Stimulated activated effector memory CD8-positive, alpha-beta T cell treated with anti-CD3 and anti-CD28 coated beads, Interleukin-12 subunit alpha, Interleukin-12 subunit beta, amount 100 ng/mL, for 72 hours (primary cell): Measurements from ENCODE around the gene KRTAP4-2.
"Not testable (repeated sequence)": the region's sequence is repeated elsewhere in the genome, so short reads cannot be mapped to it uniquely, and the experiment has no call there.

Source experiments
- ATAC-seq: fragments of 150-1000 bp; cut with Tn5 transposase; 2 replicates; pipeline ENCODE4 v1.10.0; 2021
- DNase-seq, 2 donors: peaks; one replicate each; pipeline ENCODE4 v3.0.0; 2021 to 2022; ENCODE audit warnings: low spot score in 2 of 2
- H3K27ac Mint-ChIP-seq: one replicate; pipeline ENCODE4 v1.8.0; 2022; ENCODE audit warnings: mild to moderate bottlenecking, mixed read lengths
- H3K36me3 Mint-ChIP-seq: one replicate; pipeline ENCODE4 v1.8.0; 2022; ENCODE audit warnings: mild to moderate bottlenecking, mixed read lengths
- H3K4me1 Mint-ChIP-seq: one replicate; pipeline ENCODE4 v1.8.0; 2022; ENCODE audit warnings: mixed read lengths
- H3K4me3 Mint-ChIP-seq: one replicate; pipeline ENCODE4 v1.8.0; 2022; ENCODE audit warnings: mild to moderate bottlenecking, mixed read lengths
- H3K9me3 Mint-ChIP-seq: one replicate; pipeline ENCODE4 v1.8.0; 2022; ENCODE audit warnings: mixed read lengths

Gene KRTAP4-2

DNA sequence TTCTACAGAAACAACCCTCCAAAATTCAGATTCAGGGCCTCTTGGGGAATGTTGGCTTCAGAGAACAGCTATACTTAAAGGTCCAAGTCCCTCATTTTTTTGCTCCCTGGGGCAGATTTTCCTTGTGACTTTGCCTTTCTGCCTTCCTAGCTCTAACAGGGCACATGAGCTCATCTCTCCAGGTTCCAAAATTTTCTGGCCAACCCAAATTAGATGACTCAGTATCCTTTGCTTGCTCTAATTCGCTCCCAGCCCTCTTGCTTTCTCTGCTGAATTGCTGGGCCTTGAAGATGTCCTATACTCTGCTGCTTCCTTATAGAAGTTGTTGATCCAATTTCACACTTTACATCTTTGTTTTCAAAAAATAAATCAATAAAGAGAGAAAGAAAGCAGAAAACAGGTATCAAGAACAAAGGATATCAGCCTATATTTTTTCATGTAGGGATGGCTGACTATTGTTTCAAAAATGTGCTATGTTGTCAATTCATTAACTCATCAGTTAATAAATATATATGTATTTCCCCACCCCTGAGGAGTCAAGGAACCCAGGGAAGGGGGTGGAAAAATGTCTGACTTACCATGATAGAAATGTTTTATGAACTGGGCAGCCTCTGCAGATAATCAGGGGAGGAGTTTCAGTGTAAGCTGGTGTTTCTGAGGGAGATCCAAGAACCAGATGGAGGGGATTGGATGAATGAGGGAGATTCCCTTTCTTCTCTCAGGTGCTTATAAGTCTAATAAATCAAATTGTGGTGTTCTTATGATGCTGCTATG lies 1.0 kb upstream of the KRTAP4-2 start:
- no peaks in the 10 kb centered on the region for H3K4me1 Mint-ChIP-seq
- no peak for ATAC-seq
- no peak overlapping the region for H3K4me3 Mint-ChIP-seq
- H3K27ac Mint-ChIP-seq, result no peak overlapping the region
- no peak for DNase-seq
- no peaks in the 10 kb centered on the region for H3K36me3 Mint-ChIP-seq
- H3K9me3 Mint-ChIP-seq, result no peaks in the 10 kb centered on the region

DNA sequence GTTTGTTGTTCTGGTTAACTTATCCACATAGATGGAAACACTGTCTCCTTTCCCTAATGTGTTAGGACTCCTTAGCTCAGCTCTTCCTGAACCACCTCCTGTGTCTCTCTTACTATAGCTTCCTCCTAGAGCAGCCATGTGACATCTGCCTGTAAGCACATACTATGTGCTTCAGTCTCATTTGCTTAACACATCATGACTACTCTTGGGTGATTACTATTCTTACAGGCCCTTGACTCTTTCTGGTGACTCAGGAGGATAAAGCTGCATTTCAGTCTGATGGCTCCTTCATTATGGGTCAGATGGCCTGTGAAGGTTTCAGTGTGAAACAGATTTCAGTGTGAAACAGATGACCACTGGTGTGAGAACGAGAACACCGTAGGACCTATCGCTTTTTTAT lies 320 bp upstream of the KRTAP4-2 start:
- Mint-ChIP-seq H3K36me3 (no peaks in the 10 kb centered on the region), H3K9me3 (no peaks in the 10 kb centered on the region), H3K4me1 (no peaks in the 10 kb centered on the region), H3K4me3 (no peak overlapping the region), H3K27ac (peak overlapping the region; percentile 7)
- peak; percentile 85 for ATAC-seq
- DNase-seq, result no peak

DNA sequence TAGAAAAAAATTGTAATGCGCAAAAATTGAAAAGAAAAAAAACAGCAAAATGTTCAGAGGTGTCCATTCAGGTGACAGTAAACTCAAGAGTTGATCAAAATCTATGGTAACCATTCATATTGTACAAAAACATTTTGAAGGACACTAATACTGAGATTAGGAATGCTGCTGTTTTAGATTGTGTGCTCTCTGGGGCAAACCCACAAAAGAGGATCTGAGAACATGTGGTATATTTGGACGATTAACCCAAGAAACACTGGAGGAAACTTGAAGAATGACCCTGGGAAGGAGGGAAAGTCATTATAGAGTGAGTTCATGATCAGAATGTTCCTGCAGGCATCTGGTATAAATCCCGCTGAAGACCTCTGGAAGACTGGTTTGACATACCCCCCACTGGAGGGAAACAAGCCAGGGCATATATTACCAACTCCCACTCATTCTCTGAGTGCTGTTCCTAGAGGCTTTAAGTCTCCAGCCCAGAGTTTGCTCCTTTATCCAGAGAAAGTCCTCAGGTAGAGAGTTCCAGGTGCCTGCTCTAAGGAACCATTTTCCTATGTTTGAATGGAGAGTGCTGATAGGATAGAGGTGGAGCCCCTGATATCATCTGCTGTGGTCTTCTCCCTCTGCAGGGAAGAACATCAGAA lies 1.2 kb downstream of the KRTAP4-2 start:
- no peaks in the 10 kb centered on the region for H3K9me3 Mint-ChIP-seq
- H3K27ac Mint-ChIP-seq, result no peak overlapping the region
- H3K4me1 Mint-ChIP-seq, result no peaks in the 10 kb centered on the region
- no peak for ATAC-seq
- H3K36me3 Mint-ChIP-seq, result no peaks in the 10 kb centered on the region
- H3K4me3 Mint-ChIP-seq, result no peak overlapping the region
- no peak for DNase-seq

DNA sequence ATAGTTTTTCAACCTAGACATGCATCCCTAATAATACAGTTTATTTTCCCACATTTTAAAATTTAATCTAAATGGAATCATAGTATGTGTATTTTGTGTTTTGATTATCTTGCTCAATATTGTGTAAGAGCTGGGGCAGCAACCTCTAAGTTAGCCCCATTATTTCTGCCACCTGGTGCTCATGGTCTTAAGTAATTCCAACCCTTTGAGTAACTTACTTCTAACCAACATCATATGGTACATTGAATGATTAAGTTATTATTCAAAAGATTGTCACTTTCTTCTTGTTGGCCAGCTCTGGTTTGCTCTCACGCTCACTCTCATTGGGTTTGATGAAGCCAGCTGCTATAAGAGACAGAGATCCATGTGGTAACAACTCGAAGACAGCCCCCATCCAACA lies 6.1 kb downstream of the KRTAP4-2 start:
- Mint-ChIP-seq H3K4me1 (no peaks in the 10 kb centered on the region), H3K4me3 (no peak overlapping the region), H3K36me3 (no peaks in the 10 kb centered on the region), H3K27ac (no peak overlapping the region), H3K9me3 (no peaks in the 10 kb centered on the region)
- ATAC-seq (no peak), DNase-seq (no peak)

DNA sequence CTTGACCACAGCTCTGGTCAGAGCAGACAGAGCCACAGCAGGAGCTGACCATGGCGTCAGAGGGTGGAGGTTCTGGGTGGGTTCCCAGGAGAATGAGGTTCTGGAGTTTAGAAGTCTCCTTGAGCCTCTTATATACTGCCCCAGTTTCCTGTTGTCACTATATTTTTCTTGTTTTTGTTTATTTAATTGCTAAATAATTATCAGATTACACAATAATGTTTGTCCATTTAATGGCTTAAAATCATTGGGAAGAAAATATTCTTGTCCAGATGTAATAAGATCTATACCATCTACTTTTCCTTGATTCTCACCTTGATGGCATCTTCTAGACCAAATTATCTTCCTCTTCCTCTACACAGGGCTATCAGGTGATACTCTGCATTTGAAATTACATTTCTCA lies 9.9 kb downstream of the KRTAP4-2 start, which contains the start of gene KRTAP4-3:
Gene KRTAP4-3 (minus strand): TSS at position 101 of the 400 bp plus-strand sequence. CDS start 49 bp downstream, at position 52.
- Mint-ChIP-seq H3K9me3 (no peaks in the 10 kb centered on the region), H3K4me1 (no peaks in the 10 kb centered on the region), H3K27ac (no peak within 1 kb of the TSS), H3K36me3 (no peaks in the 10 kb centered on the region), H3K4me3 (no peak within 1 kb of the TSS)
- ATAC-seq (no peak), DNase-seq (no peak)

DNA sequence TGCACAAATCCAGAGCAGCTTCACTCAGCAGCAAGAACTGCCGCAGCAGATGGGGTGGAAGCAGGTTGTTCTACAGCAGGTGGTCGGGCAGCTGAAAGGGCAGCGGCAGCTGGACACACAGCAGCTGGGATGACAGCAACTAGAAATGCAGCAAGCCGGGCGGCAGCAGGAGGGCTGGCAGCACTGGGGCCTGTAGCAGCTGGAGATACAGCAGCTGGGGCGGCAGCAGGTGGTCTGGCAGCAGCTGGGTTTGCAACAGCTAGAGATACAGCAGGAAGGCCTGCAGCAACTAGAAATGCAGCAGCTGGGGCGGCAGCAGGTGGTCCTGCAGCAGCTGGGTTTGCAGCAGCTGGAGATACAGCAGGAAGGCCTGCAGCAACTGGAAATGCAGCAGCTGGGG lies 10.5 kb downstream of the KRTAP4-2 start:
- no peak for ATAC-seq
- H3K9me3 Mint-ChIP-seq, result no peaks in the 10 kb centered on the region
- H3K27ac Mint-ChIP-seq, result no peak overlapping the region

DNA sequence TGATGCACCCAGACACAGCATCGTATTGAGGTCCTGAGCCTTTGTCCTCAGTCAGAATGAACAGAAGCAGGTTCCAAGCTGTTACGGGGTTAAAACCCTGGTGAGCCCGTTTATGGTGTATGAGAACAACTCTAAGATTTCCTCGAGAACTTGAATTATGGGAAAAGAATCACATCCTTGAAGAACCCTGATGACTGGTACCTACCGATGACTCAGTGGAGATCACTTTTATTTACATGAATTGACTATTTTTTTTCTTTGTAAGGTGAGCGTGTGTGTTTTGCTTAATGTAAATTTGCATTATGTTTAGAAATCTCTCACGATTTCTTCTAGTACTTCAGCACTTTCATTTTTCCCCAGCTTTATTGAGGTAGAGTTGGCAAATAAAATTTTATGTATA lies 14.2 kb downstream of the KRTAP4-2 start:
- ATAC-seq (no peak), DNase-seq (no peak)
- H3K4me3 Mint-ChIP-seq, result no peak overlapping the region
- no peaks in the 10 kb centered on the region for H3K4me1 Mint-ChIP-seq
- no peak overlapping the region for H3K27ac Mint-ChIP-seq
- no peaks in the 10 kb centered on the region for H3K36me3 Mint-ChIP-seq
- H3K9me3 Mint-ChIP-seq, result no peaks in the 10 kb centered on the region

More for the DNA sequence above, 10.5 kb downstream of the KRTAP4-2 start:
- no peak overlapping the region for H3K4me3 Mint-ChIP-seq
- H3K4me1 Mint-ChIP-seq, result no peaks in the 10 kb centered on the region
- H3K36me3 Mint-ChIP-seq, result no peaks in the 10 kb centered on the region
- no peak for DNase-seq

DNA sequence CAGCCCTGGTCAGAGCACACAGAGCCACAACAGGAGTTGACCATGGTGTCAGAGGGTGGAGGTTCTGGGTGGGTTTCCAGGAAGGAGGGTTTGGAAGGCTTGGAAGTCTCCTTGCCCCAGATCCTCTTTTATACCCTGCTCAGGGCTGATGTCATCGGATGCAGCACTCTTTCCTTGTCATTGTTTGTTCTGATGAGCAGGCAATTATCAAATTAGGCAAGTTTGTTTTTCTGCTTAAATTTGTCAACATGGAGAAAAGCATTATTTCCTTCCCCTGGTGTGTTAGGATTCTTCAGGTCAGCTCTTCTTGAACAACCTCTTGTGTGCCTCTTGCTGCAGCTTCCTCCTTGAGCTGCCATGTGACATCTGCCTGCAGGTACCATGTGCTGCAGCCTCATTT lies 17.4 kb downstream of the KRTAP4-2 start, which contains the start of gene KRTAP4-4:
Gene KRTAP4-4 (minus strand): TSS at position 101 of the 400 bp plus-strand sequence. CDS start 57 bp downstream, at position 44.
- H3K27ac Mint-ChIP-seq, result no peak within 1 kb of the TSS
- H3K4me1 Mint-ChIP-seq, result no peaks in the 10 kb centered on the region
- no peaks in the 10 kb centered on the region for H3K36me3 Mint-ChIP-seq
- H3K4me3 Mint-ChIP-seq, result no peak within 1 kb of the TSS
- H3K9me3 Mint-ChIP-seq, result no peaks in the 10 kb centered on the region
- ATAC-seq (no peak), DNase-seq (no peak)

DNA sequence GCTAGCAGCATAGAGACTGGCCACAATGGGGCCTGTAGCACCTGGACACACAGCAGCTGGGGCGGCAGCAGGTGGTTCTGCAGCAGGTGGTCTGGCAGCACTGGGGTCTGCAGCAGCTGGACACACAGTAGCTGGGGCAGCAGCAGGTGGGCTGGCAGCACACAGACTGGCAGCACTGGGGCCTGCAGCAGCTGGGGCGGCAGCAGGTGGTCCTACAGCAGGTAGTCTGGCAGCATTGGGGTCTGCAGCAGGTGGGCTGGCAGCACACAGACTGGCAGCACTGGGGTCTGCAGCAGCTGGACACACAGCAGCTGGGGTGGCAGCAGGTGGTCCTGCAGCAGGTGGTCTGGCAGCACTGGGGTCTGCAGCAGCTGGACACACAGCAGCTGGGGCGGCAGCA lies 17.8 kb downstream of the KRTAP4-2 start:
- not testable (repeated sequence) for H3K27ac Mint-ChIP-seq, H3K9me3 Mint-ChIP-seq, ATAC-seq, DNase-seq, H3K4me1 Mint-ChIP-seq, H3K4me3 Mint-ChIP-seq, H3K36me3 Mint-ChIP-seq

DNA sequence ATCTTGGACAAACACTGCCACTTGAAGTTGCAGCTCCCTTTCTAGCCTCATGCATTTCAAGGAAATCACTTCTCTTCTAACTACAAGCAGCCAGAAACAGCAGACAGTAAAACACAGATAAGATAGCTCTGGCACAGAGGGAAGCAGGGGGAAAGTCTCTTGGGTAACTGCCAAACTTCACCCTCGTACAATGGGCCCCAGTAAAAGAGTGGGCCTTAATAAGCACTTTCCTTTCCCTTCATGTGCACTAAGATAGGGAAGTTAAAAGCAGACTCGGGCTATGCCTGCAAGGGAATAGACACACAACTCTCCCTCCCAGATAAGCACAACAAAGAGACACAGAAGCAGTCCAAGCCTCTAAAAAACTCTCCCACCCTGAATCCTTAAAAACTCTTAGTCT lies 24.2 kb downstream of the KRTAP4-2 start:
- DNase-seq (no peak), ATAC-seq (no peak)
- H3K9me3 Mint-ChIP-seq, result no peaks in the 10 kb centered on the region
- no peak overlapping the region for H3K27ac Mint-ChIP-seq
- no peak overlapping the region for H3K4me3 Mint-ChIP-seq
- H3K4me1 Mint-ChIP-seq, result no peaks in the 10 kb centered on the region
- H3K36me3 Mint-ChIP-seq, result no peaks in the 10 kb centered on the region

DNA sequence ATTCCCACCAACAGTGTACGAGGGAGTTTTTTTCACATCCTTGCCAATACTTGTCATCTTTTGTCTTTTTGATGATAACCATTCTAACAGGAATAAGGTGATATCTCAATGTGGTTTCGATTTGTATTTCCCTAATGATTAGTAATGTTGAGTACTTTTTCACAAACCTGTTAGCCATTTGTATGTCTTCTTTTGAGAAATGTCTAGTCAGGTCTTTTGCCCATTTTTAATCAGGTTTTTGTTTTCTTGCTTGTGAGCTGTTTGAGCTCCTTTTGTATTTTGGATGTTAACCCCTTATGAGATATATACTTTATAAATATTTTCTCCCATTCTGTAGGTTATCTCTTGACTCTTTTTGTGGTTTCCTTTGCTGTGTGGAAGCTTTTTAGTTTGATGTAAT lies 26.5 kb downstream of the KRTAP4-2 start:
- no peaks in the 10 kb centered on the region for H3K9me3 Mint-ChIP-seq
- no peaks in the 10 kb centered on the region for H3K36me3 Mint-ChIP-seq
- H3K27ac Mint-ChIP-seq, result no peak overlapping the region
- no peak for ATAC-seq
- no peaks in the 10 kb centered on the region for H3K4me1 Mint-ChIP-seq
- H3K4me3 Mint-ChIP-seq, result no peak overlapping the region
- DNase-seq, result no peak

DNA sequence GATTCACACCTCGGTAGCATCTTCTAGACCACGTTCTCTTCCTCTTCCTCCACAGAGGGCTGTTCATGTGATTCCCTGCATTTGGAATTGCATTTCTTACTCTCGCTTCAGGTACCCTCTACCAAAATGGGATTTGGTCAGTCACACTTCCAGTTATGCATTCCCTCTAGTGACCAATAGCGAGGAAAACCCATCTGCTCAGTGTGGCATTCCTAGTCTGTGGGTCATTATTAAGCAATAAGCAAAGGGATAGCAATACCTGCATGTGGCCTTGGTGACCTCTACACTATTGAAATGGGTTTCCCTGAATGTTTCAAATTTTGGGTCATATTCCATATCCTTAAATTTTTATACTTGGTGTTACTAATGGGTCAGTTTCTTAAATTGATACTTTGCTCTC lies 28.0 kb downstream of the KRTAP4-2 start:
- H3K4me1 Mint-ChIP-seq, result no peaks in the 10 kb centered on the region
- no peaks in the 10 kb centered on the region for H3K9me3 Mint-ChIP-seq
- no peaks in the 10 kb centered on the region for H3K36me3 Mint-ChIP-seq
- ATAC-seq (no peak), DNase-seq (no peak)
- no peak overlapping the region for H3K4me3 Mint-ChIP-seq
- no peak overlapping the region for H3K27ac Mint-ChIP-seq

DNA sequence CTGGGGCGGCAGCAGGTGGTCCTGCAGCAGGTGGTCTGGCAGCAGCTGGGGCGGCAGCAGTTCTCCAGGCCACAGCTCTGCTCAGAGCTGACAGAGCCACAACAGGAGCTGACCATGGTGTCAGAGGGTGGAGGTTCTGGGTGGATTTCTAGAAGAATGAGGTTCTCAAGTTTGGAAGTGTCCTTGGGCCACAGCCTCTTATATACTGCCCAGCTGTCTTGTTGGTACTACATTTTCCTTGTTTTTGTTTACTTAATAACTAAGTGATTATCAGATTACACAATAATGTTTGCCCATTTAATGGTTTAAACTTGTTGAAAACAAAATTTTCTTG lies 28.4 kb downstream of the KRTAP4-2 start, which contains the start of gene KRTAP4-5:
Gene KRTAP4-5 (minus strand): TSS at position 174 of the 334 bp plus-strand sequence. CDS start 58 bp downstream, at position 116.
- H3K4me1 Mint-ChIP-seq, result no peaks in the 10 kb centered on the region
- no peaks in the 10 kb centered on the region for H3K36me3 Mint-ChIP-seq
- DNase-seq (no peak), ATAC-seq (no peak)
- H3K27ac Mint-ChIP-seq, result no peak within 1 kb of the TSS
- no peak within 1 kb of the TSS for H3K4me3 Mint-ChIP-seq
- H3K9me3 Mint-ChIP-seq, result no peaks in the 10 kb centered on the region

DNA sequence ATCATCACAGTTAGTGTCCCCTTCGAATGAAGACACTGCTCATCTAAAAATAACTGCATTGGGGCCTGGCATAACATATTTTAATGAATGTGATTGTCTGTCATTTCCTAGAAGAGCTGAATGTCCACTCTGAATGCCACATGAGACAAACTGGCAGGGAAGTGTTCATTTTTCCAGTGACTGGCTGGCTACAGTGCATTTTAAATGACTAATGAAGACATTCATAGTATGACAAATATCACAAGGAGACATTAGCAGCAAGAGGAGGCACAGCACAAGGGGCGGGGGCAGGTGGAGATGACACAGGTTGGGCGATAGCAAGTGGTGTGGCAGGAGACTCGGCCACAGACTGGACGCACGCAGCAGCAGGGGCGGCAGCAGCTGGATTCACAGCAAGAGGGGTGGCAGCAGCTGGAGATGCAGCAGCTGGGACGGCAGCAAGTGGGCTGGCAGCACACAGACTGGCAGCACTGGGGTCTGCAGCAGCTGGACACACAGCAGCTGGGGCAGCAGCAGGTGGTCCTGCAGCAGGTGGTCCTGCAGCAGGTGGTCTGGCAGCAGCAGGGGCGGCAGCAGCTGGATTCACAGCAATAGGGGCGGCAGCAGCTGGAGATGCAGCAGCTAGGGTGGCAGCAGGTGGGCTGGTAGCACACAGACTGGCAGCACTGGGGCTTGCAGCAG lies 28.9 kb downstream of the KRTAP4-2 start:
- H3K27ac Mint-ChIP-seq, H3K9me3 Mint-ChIP-seq, DNase-seq, H3K4me1 Mint-ChIP-seq, ATAC-seq, H3K4me3 Mint-ChIP-seq, H3K36me3 Mint-ChIP-seq: not testable (repeated sequence)

DNA sequence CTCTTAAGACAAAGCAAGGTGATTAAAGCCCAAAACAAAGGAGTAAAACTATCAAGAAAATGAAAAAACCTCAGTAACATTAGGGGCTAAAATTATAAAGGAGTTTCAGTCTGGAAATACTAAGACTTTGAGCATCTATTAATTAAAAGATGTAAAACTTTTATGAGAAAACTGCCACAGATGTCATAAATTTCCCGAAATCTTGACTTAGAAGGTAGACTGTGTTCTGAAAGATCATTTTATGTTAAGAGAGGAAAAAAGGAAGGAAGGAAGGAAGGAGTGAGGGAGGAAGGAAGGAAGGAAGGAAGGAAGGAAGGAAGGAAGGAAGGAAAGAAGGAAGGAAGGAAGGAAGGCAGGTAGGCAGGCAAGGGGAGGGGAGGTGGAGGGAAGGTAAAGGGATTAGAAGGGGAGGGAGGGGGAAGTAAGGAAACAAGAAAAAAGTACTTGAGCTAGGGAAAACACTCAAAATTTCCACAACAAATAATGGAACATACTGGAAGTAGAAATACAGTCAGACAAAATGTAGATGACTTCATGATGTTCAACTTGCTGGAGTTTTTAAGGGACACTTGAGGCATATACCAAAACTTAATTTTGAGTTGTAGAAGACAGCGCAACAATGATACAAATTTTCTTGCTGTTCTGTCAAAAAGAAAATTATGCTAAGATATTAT lies 30.4 kb downstream of the KRTAP4-2 start:
- H3K36me3 Mint-ChIP-seq, result no peaks in the 10 kb centered on the region
- no peaks in the 10 kb centered on the region for H3K4me1 Mint-ChIP-seq
- no peak overlapping the region for H3K4me3 Mint-ChIP-seq
- no peak overlapping the region for H3K27ac Mint-ChIP-seq
- peaks cover 5% of the 10 kb centered on the region for H3K9me3 Mint-ChIP-seq
- ATAC-seq (no peak), DNase-seq (no peak)
